Effector memory CD4-positive, alpha-beta T cell (primary cell): ENCODE results near the gene ANKS3.

Experiments used
- DNase-seq, 3 donors: peaks; one replicate each; pipeline ENCODE4 v3.0.0-alpha.2; 2020
- H3K27ac ChIP-seq: 2 replicates; pipeline ENCODE4 v1.7.0; 2013; ENCODE audit warnings: mild to moderate bottlenecking, low read length, moderate library complexity; ENCODE audit not compliant: insufficient read depth, poor library complexity, severe bottlenecking
- H3K27me3 ChIP-seq: replicated peaks from 2 replicates; pipeline ENCODE4 v1.7.0; 2013; ENCODE audit warnings: mild to moderate bottlenecking, low read length; ENCODE audit not compliant: insufficient read depth, control insufficient read depth, poor library complexity, severe bottlenecking
- H3K36me3 ChIP-seq: 2 replicates; pipeline ENCODE4 v1.7.0; 2013; ENCODE audit warnings: mild to moderate bottlenecking, low read length, moderate library complexity; ENCODE audit not compliant: control insufficient read depth, insufficient read depth
- H3K4me1 ChIP-seq: 2 replicates; pipeline ENCODE4 v1.7.0; 2013; ENCODE audit warnings: low read length, mild to moderate bottlenecking; ENCODE audit not compliant: control insufficient read depth, insufficient read depth, poor library complexity, severe bottlenecking
- H3K4me3 ChIP-seq: 2 replicates; pipeline ENCODE4 v1.7.0; 2013; ENCODE audit warnings: low read length, low read depth, mild to moderate bottlenecking; ENCODE audit not compliant: insufficient read depth, poor library complexity, severe bottlenecking
- H3K9me3 ChIP-seq: 2 replicates; pipeline ENCODE4 v1.7.0; 2013; ENCODE audit warnings: mild to moderate bottlenecking, low read length, moderate library complexity; ENCODE audit not compliant: control insufficient read depth
- total RNA-seq, 3 donors: gene quantifications; one replicate each; lab custom pipeline; 2026; lab: John Stamatoyannopoulos, UW

The ANKS3 gene, protein sequence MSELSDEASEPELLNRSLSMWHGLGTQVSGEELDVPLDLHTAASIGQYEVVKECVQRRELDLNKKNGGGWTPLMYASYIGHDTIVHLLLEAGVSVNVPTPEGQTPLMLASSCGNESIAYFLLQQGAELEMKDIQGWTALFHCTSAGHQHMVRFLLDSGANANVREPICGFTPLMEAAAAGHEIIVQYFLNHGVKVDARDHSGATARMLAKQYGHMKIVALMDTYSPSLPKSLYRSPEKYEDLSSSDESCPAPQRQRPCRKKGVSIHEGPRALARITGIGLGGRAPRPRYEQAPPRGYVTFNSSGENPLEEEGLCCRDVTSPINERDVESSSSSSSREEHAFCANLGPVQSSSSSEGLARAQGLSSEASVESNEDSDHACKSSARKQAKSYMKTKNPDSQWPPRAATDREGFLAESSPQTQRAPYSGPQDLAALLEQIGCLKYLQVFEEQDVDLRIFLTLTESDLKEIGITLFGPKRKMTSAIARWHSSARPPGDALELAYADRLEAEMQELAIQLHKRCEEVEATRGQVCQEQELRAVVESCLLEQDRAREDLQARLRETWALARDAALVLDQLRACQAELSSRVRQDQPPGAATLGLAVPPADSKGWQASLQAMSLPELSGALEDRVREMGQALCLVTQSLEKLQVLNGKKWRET
- total RNA-seq: 18.3 to 19.7 (median 18.3) reads per million in 3 donors

DNA sequence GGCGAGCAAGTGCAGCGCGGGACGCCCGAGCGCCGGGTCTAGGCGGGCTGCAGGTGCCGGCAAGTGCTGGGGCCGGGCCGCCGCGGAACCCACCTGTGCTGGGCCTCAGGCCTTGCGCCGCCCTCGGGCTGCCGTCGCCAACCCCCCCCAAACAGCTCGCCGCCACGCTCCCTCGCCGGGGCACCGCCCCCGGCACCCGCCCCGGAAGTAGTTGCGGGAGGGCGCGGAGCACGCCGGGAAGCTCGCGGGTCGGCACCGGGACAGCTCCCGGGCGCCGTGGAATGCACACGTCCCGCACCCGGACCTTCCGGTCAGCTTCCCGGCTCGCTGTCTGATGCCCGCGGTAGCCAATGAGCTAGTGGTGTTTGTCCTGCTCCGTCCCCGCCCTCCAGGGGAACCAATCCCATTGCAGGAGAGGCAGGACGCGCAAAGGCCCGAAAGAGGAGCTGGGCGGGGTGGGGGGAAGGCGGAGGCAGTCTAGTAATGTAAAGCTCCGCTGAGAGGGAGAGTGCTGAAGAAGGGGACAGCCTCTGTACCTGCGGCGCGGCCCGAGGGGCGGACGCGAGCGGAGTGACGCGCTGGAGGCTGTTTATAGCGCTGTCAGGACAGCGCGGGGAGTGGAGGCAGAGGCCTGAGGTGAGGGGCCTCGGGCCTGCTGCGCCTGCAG lies at the start of gene ANKS3, which contains the start of gene DNAAF8:
Gene ANKS3 (minus strand): TSS at position 209 of the 667 bp plus-strand sequence. CDS start 4,122 bp downstream, outside the sequence.
Gene DNAAF8 (plus strand): TSS at position 475 of the 667 bp plus-strand sequence. CDS start 1,978 bp downstream, outside the sequence.
- no peaks in the 10 kb centered on the region for H3K27me3 ChIP-seq
- DNase-seq: peak; percentile 67 to 76 (median 70)
- peaks cover 14% of the 10 kb centered on the region for H3K4me1 ChIP-seq
- peak within 1 kb of the TSS; percentile 78 for H3K27ac ChIP-seq
- peak within 1 kb of the TSS; percentile 86 for H3K4me3 ChIP-seq
- peaks cover 9% of the 10 kb centered on the region for H3K36me3 ChIP-seq
- no peaks in the 10 kb centered on the region for H3K9me3 ChIP-seq

DNA sequence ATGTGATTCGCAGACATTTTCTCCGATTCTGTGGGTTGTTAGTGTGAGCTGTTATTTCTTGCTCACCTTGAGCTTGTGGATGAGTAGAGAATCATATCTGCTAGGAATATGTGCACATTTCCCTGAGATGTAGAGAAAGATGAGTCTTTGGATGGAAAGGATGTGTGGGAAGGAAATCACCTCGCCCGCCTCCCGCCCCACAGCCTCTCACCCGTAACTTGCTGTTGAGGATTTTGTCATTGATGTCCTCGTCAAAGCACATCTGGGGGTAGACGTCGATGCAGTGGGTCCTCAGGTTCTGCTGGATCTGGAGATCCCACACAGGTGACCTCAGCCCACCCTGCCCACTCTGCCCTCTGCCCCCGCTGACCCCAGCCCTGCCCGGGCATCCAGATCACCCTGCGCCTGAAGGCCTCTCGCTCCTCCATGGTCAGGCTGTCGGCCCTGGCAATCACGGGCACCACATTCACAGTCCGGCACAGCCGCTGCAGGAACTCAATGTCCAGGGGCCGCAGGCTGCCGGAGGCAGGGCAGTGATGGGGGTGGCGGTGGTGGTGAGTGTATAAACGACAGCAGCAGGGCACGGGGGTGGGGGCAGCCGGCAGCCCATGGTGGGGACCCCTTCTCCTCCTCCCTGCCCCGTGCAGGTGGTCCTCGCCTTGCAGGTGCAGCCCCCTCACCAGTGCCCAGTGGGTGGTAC lies 49.3 kb upstream of the ANKS3 start:
- no peak for DNase-seq
- H3K4me1 ChIP-seq: no peaks in the 10 kb centered on the region
- H3K27me3 ChIP-seq: no peaks in the 10 kb centered on the region
- no peaks in the 10 kb centered on the region for H3K36me3 ChIP-seq
- H3K4me3 ChIP-seq: no peak overlapping the region
- no peak overlapping the region for H3K27ac ChIP-seq
- no peaks in the 10 kb centered on the region for H3K9me3 ChIP-seq

- no peaks in the 10 kb centered on the region for H3K4me1 ChIP-seq
- H3K9me3 ChIP-seq: no peaks in the 10 kb centered on the region
- H3K4me3 ChIP-seq: no peak overlapping the region
- H3K27ac ChIP-seq: no peak overlapping the region
- no peaks in the 10 kb centered on the region for H3K27me3 ChIP-seq
- no peaks in the 10 kb centered on the region for H3K36me3 ChIP-seq
- no peak for DNase-seq
Observed at GRCh38 chr16:4780235-4780634, 46.2 kb upstream of the ANKS3 start.

DNA sequence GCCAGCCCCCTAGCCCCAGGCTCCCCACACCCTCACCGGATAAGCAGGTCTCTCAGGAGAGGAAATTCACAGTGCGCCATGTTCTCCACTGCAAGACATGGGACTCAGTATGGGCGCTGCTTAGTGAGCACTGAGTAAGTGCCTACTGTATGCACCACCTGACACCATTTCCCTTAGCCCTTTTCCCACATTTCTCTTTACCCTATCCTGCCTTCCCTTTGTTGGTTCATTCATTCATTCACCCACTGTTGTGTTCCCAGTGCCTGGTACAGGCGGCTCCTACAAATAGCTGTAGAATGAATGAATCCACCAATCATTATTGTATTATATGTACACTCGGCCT lies 44.0 kb upstream of the ANKS3 start:
- no peak for DNase-seq
- Histone ChIP-seq H3K4me3 (no peak overlapping the region), H3K9me3 (no peaks in the 10 kb centered on the region), H3K36me3 (no peaks in the 10 kb centered on the region), H3K4me1 (no peaks in the 10 kb centered on the region), H3K27me3 (no peaks in the 10 kb centered on the region), H3K27ac (no peak overlapping the region)

- Histone ChIP-seq H3K4me3 (no peak overlapping the region), H3K27me3 (no peaks in the 10 kb centered on the region), H3K9me3 (no peaks in the 10 kb centered on the region), H3K36me3 (no peaks in the 10 kb centered on the region), H3K27ac (no peak overlapping the region), H3K4me1 (no peaks in the 10 kb centered on the region)
- DNase-seq: no peak
Observed at GRCh38 chr16:4777339-4778049, 43.4 kb upstream of the ANKS3 start.

DNA sequence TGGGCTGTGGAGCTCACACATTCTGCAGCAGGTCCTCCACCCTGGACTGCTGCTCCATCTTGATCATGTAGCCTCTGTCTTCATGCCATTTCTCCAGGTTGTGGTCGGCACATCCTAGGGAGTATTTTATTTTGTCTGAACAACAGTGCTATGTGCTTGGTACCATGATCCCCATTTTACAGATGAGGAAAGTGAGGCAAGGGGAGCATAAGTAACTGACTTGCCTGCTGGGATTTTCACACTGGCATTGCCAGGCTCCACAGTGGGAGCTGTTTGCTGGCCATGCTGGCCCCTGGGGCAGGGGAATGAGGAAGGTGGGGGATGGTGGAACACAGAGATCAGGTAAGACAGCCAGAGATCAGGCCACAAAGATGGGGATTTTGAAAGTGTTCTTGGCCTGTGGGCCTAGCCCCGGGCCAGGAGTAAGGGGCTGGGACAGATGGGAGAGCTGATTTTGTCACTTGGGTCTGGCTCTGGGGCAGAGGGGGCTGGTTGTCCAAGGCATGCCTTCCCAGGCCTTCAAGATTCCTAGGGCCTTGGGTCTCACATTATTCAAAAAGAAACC lies 42.2 kb upstream of the ANKS3 start:
- Histone ChIP-seq H3K4me1 (no peaks in the 10 kb centered on the region), H3K4me3 (no peak overlapping the region), H3K27me3 (no peaks in the 10 kb centered on the region), H3K36me3 (no peaks in the 10 kb centered on the region), H3K9me3 (no peaks in the 10 kb centered on the region), H3K27ac (no peak overlapping the region)
- no peak for DNase-seq

GRCh38 chr16:4775005-4775404 lies 40.9 kb upstream of the ANKS3 start:
- H3K36me3 ChIP-seq: no peaks in the 10 kb centered on the region
- no peak overlapping the region for H3K4me3 ChIP-seq
- H3K27ac ChIP-seq: no peak overlapping the region
- DNase-seq: no peak
- no peaks in the 10 kb centered on the region for H3K27me3 ChIP-seq
- no peaks in the 10 kb centered on the region for H3K4me1 ChIP-seq
- H3K9me3 ChIP-seq: no peaks in the 10 kb centered on the region

DNA sequence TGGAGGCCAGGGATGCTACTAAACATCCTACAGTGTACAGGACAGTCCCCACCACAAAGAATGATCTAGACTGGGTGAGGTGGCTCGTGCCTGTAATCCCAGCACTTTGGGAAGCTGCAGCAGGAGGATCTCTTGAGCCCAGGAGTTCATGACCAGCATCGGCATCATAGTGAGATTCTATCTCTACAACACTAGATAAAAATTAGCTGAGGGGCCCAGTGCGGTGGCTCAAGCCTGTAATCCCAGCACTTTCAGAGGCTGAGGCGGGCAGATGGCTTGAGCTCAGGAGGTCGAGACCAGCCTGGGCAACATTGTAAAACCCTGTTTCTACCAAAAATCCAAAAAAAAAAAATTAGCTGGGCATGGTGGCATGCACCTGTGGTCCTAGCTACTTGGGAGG lies 38.3 kb upstream of the ANKS3 start:
- no peaks in the 10 kb centered on the region for H3K9me3 ChIP-seq
- no peaks in the 10 kb centered on the region for H3K36me3 ChIP-seq
- no peaks in the 10 kb centered on the region for H3K27me3 ChIP-seq
- H3K4me3 ChIP-seq: no peak overlapping the region
- no peak for DNase-seq
- H3K4me1 ChIP-seq: peaks cover 9% of the 10 kb centered on the region
- H3K27ac ChIP-seq: no peak overlapping the region

DNA sequence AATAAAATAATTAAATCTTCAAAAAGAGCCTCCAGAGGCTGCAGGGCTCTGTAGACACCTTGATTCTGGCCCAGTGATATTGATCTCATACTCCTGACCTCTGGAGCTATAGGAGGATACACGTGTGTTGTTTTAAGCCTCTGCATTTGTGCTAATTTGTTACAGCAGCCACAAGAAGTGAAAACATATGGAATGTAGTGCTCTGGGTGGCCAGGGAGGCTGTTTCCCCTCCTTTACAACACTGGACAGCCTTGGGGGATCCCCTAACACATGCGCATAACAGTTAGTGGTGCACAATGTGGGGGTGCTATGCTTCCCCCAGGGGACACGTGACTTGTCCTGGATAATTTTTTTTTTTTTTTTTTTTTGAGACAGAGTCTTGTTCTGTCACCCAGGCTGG lies 37.6 kb upstream of the ANKS3 start:
- H3K4me3 ChIP-seq: no peak overlapping the region
- DNase-seq: no peak
- no peaks in the 10 kb centered on the region for H3K36me3 ChIP-seq
- H3K27ac ChIP-seq: no peak overlapping the region
- no peaks in the 10 kb centered on the region for H3K9me3 ChIP-seq
- H3K27me3 ChIP-seq: no peaks in the 10 kb centered on the region
- H3K4me1 ChIP-seq: peaks cover 11% of the 10 kb centered on the region
